ENCODE results near the gene CADPS. TPM values are rescaled to one million over a fixed set of nuclear protein-coding genes. Genes with fewer than 3 reads are reported as not detected.

CADPS gene
- polyA plus RNA-seq, 1 of the 3 experiments (the other 2 are of a cell fraction) = 5.8 TPM

DNA sequence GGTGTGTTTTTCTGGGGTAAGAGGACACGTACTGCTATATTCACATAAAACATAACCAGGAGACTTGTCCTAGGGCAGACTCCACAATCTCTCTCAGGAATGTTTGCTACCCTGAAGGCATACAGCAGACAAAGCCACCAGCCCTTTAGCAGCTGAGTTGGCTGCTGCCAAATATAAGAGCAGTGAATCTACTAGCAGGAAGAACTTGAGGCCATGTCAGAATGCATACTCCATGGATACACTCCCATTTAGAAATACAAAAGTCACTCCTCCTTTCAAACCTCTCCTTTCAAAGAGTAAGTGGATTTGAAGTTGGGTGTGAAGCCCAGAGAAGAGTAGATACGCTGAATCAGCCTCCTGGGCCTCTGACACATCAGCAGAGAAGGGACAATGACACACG, 94.1 kb downstream of the CADPS start:
- POLR2A ChIA-PET = no interaction called here
- 72% methylated on average over 3 of the region's 3 CpGs for WGBS (ENCODE audit: low lambda C conversion rate)

DNA sequence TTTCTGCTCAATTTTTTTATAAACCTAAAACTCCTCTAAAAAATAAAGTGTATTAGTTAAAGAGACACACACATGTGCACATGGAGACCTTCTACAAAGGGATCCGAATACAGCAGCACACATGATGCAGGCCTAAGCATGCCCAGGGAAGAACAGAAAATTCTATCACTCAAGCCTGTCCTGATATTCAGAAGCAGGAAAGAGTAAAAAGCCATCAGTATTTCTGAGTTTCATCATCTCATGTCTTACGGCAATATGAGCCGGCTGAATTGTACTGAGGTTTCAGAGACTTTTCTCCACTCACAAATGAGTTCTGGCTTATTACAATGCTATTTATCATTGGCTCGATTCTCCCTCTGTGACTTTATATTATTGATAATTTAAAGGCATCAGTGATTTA, 97.5 kb downstream of the CADPS start:
- no peaks in the 10 kb centered on the region for H3K36me3 ChIP-seq (replicated peaks in 1 of 2; ENCODE audit: control insufficient read depth in 1 of 2, insufficient read depth in 2 of 2, low read length in 1 of 2)
- no peaks in the 10 kb centered on the region for H3K4me1 ChIP-seq (ENCODE audit: control insufficient read depth in 1 of 2, insufficient read depth in 2 of 2, low read depth in 1 of 2, low read length in 1 of 2)
- no peaks in the 10 kb centered on the region for H3F3A ChIP-seq (replicated peaks; ENCODE audit: insufficient read depth)
- no peaks in the 10 kb centered on the region for H3K27me3 ChIP-seq (ENCODE audit: insufficient read depth)
- ChIA-PET POLR2A (no interaction called here), CTCF (interaction anchor here (0.9 to 1.1 kb wide), 2 partner anchors 37 to 112 kb away, joined by 3 read pairs; no protein-coding TSS in a partner anchor)
- no peak for DNase-seq
- H3K4me2 ChIP-seq = no peak overlapping the region
- H3K9me3 ChIP-seq = no peaks in the 10 kb centered on the region
- 82% methylated on average over 4 of the region's 4 CpGs for WGBS (ENCODE audit: low lambda C conversion rate)
- no peaks in the 10 kb centered on the region for H4K20me1 ChIP-seq (ENCODE audit: insufficient read depth)
- no peak overlapping the region for H3K4me3 ChIP-seq (ENCODE audit: low read depth in 2 of 2, low read length in 1 of 2)
- H3K27ac ChIP-seq (ENCODE audit: low read depth in 2 of 2, low read length in 1 of 2) = no peak overlapping the region
- no peak overlapping the region for H3K9ac ChIP-seq
- no peaks in the 10 kb centered on the region for H3K79me2 ChIP-seq (ENCODE audit: insufficient read depth)
- no peaks in the 10 kb centered on the region for H3K9me2 ChIP-seq
- H2AFZ ChIP-seq (ENCODE audit: low read depth) = no peak overlapping the region
- TF ChIP-seq TEAD4 (IDR thresholded peaks at IDR 0.05; ENCODE audit: borderline replicate concordance, insufficient read depth) (no peak), JUND (IDR thresholded peaks at IDR 0.05) (no peak), RFX5 (IDR thresholded peaks at IDR 0.05; ENCODE audit: low read length) (no peak), EP300 (IDR thresholded peaks at IDR 0.05; ENCODE audit: borderline replicate concordance in 1 of 2, low read depth in 1 of 2, low read length in 1 of 2) (no peak), TAF1 (IDR thresholded peaks at IDR 0.05; ENCODE audit: borderline replicate concordance, low read depth, low read length) (no peak), FOXJ3 (CRISPR knock-in tag; IDR thresholded peaks at IDR 0.05) (no peak), RXRA (IDR thresholded peaks at IDR 0.05; ENCODE audit: borderline replicate concordance, low read depth) (no peak), GABPA (IDR thresholded peaks at IDR 0.05; ENCODE audit: low read depth) (no peak), MXI1 (IDR thresholded peaks at IDR 0.05; ENCODE audit: low read depth, low read length) (no peak), SMC3 (IDR thresholded peaks at IDR 0.05; ENCODE audit: low read depth, low read length) (no peak)
- TF ChIP-seq, protein P1, sequence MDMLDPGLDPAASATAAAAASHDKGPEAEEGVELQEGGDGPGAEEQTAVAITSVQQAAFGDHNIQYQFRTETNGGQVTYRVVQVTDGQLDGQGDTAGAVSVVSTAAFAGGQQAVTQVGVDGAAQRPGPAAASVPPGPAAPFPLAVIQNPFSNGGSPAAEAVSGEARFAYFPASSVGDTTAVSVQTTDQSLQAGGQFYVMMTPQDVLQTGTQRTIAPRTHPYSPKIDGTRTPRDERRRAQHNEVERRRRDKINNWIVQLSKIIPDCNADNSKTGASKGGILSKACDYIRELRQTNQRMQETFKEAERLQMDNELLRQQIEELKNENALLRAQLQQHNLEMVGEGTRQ (IDR thresholded peaks at IDR 0.05; ENCODE audit: borderline replicate concordance, low read depth, low read length) = no peak
- TF ChIP-seq, protein P2, sequence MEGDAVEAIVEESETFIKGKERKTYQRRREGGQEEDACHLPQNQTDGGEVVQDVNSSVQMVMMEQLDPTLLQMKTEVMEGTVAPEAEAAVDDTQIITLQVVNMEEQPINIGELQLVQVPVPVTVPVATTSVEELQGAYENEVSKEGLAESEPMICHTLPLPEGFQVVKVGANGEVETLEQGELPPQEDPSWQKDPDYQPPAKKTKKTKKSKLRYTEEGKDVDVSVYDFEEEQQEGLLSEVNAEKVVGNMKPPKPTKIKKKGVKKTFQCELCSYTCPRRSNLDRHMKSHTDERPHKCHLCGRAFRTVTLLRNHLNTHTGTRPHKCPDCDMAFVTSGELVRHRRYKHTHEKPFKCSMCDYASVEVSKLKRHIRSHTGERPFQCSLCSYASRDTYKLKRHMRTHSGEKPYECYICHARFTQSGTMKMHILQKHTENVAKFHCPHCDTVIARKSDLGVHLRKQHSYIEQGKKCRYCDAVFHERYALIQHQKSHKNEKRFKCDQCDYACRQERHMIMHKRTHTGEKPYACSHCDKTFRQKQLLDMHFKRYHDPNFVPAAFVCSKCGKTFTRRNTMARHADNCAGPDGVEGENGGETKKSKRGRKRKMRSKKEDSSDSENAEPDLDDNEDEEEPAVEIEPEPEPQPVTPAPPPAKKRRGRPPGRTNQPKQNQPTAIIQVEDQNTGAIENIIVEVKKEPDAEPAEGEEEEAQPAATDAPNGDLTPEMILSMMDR (IDR thresholded peaks at IDR 0.05) = no peak
- TF ChIP-seq, protein P3, sequence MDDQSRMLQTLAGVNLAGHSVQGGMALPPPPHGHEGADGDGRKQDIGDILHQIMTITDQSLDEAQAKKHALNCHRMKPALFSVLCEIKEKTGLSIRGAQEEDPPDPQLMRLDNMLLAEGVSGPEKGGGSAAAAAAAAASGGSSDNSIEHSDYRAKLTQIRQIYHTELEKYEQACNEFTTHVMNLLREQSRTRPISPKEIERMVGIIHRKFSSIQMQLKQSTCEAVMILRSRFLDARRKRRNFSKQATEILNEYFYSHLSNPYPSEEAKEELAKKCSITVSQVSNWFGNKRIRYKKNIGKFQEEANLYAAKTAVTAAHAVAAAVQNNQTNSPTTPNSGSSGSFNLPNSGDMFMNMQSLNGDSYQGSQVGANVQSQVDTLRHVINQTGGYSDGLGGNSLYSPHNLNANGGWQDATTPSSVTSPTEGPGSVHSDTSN (IDR thresholded peaks at IDR 0.05) = no peak
- TF ChIP-seq, protein P4, sequence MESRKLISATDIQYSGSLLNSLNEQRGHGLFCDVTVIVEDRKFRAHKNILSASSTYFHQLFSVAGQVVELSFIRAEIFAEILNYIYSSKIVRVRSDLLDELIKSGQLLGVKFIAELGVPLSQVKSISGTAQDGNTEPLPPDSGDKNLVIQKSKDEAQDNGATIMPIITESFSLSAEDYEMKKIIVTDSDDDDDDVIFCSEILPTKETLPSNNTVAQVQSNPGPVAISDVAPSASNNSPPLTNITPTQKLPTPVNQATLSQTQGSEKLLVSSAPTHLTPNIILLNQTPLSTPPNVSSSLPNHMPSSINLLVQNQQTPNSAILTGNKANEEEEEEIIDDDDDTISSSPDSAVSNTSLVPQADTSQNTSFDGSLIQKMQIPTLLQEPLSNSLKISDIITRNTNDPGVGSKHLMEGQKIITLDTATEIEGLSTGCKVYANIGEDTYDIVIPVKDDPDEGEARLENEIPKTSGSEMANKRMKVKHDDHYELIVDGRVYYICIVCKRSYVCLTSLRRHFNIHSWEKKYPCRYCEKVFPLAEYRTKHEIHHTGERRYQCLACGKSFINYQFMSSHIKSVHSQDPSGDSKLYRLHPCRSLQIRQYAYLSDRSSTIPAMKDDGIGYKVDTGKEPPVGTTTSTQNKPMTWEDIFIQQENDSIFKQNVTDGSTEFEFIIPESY (IDR thresholded peaks at IDR 0.05; ENCODE audit: borderline replicate concordance, low read depth) = no peak

More for the DNA sequence above, 94.1 kb downstream of the CADPS start:
- no peak for TF ChIP-seq GATA2 (CRISPR knock-in tag; IDR thresholded peaks at IDR 0.05)
- no peak for TF ChIP-seq CHD2 (IDR thresholded peaks at IDR 0.05; ENCODE audit: low read length, partially characterized antibody)
- TF ChIP-seq, protein P5, sequence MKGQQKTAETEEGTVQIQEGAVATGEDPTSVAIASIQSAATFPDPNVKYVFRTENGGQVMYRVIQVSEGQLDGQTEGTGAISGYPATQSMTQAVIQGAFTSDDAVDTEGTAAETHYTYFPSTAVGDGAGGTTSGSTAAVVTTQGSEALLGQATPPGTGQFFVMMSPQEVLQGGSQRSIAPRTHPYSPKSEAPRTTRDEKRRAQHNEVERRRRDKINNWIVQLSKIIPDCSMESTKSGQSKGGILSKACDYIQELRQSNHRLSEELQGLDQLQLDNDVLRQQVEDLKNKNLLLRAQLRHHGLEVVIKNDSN (IDR thresholded peaks at IDR 0.05; ENCODE audit: borderline replicate concordance, low read depth) = no peak
- TF ChIP-seq, protein P2 (IDR thresholded peaks at IDR 0.05) = no peak
- no peaks in the 10 kb centered on the region for H3K9me3 ChIP-seq
- no peak for DNase-seq
- no peaks in the 10 kb centered on the region for H3K36me3 ChIP-seq (replicated peaks in 1 of 2; ENCODE audit: control insufficient read depth in 1 of 2, insufficient read depth in 2 of 2, low read length in 1 of 2)
- CTCF ChIA-PET = interaction anchor here (1.2 kb wide), 1 partner anchor 18 kb away, joined by 3 read pairs; no protein-coding TSS in a partner anchor
- H3K4me2 ChIP-seq = no peak overlapping the region
- H4K20me1 ChIP-seq (ENCODE audit: insufficient read depth) = no peaks in the 10 kb centered on the region
- no peak overlapping the region for H3K27ac ChIP-seq (ENCODE audit: low read depth in 2 of 2, low read length in 1 of 2)
- H3K27me3 ChIP-seq (ENCODE audit: insufficient read depth) = no peaks in the 10 kb centered on the region
- no peaks in the 10 kb centered on the region for H3F3A ChIP-seq (replicated peaks; ENCODE audit: insufficient read depth)
- H3K4me1 ChIP-seq (ENCODE audit: control insufficient read depth in 1 of 2, insufficient read depth in 2 of 2, low read depth in 1 of 2, low read length in 1 of 2) = no peaks in the 10 kb centered on the region
- H3K9ac ChIP-seq = no peak overlapping the region
- no peaks in the 10 kb centered on the region for H3K9me2 ChIP-seq
- H3K79me2 ChIP-seq (ENCODE audit: insufficient read depth) = no peaks in the 10 kb centered on the region
- no peak overlapping the region for H3K4me3 ChIP-seq (ENCODE audit: low read depth in 2 of 2, low read length in 1 of 2)
- no peak overlapping the region for H2AFZ ChIP-seq (ENCODE audit: low read depth)

All from SK-N-SH (cell line).